ENCODE results near the gene PTCD2.

DNA sequence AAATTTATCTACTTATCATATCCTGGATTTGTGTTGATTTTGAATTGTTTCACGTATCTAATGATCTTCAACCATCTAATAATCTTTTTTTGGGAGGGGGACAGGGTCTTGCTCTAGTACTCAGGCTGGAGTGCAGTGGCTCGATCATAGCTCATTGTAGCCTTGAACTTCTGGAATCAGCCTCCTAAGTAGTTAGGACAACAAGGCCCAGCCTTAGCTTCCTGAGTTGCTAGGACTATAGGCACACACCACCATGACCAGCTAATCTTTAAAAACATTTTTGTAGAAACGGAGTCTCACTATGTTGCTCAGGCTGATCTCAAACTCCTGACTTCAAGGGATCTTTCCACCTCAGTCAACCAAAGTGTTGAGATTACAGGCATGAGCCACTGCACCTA lies 34.8 kb upstream of the PTCD2 start:
- TF ChIP-seq CTCF (IDR thresholded peaks at IDR 0.05) (no peak), EP300 (IDR thresholded peaks at IDR 0.05) (no peak), POLR2A (IDR thresholded peaks at IDR 0.05) (no peak), POLR2AphosphoS5 (IDR thresholded peaks at IDR 0.05) (no peak)

Data from stomach (tissue), 4 donors.